Measurements from ENCODE around the gene NCEH1.
"Not testable (repeated sequence)": the region's sequence is repeated elsewhere in the genome, so short reads cannot be mapped to it uniquely, and the experiment has no call there.

Gene NCEH1

DNA sequence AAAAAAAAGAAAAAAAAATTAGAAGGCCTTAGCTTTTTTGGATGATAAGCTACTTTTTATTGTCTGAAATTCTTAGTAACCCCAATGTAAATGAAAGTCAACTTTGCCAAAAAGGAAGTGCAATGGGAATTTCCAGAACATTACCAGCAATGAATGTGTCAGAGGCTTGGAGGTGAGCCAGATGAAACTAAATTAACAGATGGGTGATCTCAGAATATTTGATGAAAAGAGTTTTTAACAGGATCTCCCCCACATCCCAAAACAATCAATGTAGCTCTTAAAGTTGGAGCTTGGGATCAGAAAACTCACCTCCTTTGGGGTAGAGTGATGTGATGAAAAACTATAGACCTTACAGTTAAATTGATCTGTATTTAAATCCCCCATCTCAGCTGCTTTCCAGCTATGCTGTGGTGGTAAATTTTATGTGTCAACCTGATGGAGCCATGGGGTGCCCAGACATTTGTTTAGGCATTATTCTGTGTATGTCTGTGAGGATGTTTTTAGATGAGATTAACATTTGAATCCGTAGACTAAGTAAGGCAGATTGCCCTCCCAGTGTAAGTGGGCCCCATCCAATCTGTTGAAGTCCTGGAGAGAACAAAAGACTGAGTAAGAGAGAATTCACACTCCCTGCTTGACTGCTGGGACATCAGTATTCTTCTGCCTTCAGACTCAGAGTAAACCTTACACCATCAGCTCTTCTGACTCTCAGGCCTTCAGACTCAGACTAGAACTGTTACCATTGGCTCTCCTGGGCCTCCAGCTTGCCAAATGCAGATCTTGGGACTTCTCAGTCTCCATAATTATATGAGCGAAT is 103.4 kb downstream of the NCEH1 start:
- peak; percentile 92 for DNase-seq

- DNase-seq: peak; percentile 80
Observed at GRCh38 chr3:172606021-172606420, 104.8 kb downstream of the NCEH1 start.

DNA sequence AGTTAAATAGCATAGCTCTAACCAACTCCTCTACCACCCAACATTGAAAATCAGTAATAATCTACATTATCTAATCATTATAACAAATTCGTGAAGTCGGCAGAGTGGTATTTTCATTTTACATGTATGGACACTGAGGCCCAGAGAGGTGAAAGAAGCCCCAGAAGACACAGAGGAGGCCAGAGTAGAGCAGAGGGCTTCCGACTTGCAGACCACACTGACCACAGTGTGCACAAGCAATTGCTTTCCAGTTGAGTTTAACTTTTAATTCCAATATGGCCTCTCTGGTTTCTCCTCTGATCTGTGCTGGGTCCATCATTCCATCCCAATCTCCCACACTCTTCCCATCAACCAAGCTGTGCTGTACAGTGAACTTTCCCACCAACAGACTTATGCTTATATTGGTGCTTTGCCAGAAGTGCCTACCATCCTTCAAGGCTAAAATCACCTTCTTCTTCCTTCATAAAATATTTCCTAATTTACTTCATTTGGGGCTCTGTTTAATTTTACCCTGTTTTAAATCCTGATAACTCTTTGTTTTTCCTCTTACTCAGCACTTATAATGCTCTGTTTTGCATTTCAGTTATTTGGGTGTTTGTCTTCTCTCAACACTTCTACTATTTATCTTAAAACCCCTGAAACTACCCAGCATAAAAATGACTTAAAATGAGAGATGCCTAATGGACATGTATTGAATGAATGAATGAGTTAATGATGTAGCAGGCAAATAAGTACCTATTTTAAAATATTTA is 105.8 kb downstream of the NCEH1 start:
- no peak for DNase-seq

GRCh38 chr3:172601066-172601832 is 109.6 kb downstream of the NCEH1 start:
- no peak for DNase-seq

- DNase-seq: no peak
Observed at GRCh38 chr3:172600644-172601065, 110.2 kb downstream of the NCEH1 start.

DNA sequence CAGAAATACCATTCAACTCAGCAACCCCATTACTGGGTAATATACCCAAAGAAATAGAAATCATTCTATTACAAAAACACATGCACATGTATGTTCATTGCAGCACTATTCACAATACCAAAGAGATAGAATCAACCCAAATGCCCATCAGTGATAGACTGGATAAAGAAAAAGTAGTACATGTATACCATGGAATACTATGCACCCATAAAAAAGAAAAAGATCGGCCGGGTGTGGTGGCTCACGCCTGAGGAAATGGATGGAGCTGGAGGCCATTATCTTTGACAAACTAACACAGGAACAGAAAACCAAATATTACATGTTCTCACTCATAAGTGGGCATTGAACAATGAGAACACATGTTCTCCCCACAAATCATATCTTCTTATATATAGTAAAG is 112.0 kb downstream of the NCEH1 start:
- DNase-seq: no peak

DNA sequence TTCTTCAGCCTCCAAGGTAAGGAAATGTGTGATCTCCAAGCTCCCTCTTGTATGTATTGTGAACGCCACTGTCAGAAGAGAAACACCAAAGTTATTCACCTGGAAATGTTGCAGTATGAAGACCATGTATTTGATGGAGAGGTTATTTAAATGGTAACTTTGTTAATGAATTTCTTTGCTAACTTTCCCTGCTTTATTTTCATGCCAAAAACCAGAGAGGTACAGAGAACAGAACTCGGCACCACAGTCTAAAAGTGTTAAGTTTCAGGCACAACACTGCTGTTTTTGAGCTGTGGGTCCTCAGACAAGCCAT is 114.5 kb downstream of the NCEH1 start:
- no peak for DNase-seq

GRCh38 chr3:172595664-172596393 is 115.0 kb downstream of the NCEH1 start:
- DNase-seq: peak; percentile 50

- not testable (repeated sequence) for DNase-seq
Observed at GRCh38 chr3:172594900-172595663, 115.8 kb downstream of the NCEH1 start.

GRCh38 chr3:172592898-172593669 is 117.8 kb downstream of the NCEH1 start:
- no peak for DNase-seq

DNA sequence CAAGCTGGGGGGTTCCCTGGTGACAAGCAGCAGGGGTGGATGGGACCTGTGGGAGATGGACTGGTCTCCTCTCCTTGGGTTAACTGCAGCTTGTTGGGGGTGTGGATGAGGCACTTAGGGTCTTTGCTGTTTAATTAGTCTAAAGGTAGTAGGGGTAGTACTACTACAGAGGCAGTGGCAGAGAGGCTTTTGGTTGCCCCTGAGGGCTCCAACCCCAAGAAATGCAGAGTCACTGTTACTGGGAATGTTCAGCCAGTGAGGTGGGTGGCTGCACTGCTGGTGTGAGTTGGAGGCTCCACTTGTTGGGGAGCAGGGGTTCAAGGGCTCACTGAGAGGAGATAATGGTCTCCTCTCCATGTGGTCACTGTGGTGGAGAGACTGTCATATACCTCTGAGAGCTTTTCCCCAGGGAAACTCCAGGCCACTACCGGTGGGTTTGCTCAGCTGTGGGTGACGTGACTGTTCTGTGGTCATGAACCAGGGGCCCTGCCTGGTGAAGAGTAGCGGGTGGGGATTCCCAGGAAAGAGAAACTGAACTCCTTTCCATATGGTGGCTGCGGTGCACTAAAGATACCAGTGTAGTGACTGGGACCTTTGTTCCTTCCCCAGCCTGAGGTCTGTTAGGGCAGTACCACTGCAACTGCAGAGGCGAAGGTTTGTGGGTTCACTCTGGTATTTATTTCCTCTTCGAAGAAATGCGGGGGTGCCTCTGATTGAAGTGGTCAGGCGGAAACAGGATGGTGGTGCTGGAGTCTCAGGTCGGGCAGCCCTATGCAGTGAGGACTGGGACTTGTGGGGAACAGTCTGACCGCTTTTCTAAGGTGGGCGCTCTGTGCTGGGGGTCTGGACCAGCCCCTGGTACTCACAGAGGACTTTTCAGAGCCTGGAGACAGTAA is 118.7 kb downstream of the NCEH1 start:
- DNase-seq: no peak

- DNase-seq: no peak
Observed at GRCh38 chr3:172591125-172591605, 119.7 kb downstream of the NCEH1 start.

- no peak for DNase-seq
Observed at GRCh38 chr3:172586436-172586835, 124.4 kb downstream of the NCEH1 start.

DNA sequence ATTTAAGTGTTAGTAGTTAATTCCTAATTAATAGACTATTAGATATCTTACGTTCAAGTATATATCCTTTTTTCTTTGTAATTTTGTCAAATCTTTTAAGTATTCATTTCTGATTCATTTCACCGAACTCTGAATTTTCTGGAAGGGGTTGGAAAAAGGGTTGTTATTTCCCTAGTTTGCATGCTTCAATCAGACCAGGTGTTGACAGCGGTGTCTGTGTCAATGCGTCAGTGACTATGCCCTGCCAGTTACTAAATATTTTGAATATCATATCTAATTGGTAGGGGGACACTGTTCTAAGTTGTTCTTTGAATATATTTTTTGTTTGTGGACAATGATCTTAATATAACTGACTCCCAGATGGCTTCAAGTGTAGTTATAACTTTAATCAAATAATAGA is 124.9 kb downstream of the NCEH1 start:
- DNase-seq: no peak

- DNase-seq: peak; percentile 47
Observed at GRCh38 chr3:172582712-172583111, 128.2 kb downstream of the NCEH1 start.

DNA sequence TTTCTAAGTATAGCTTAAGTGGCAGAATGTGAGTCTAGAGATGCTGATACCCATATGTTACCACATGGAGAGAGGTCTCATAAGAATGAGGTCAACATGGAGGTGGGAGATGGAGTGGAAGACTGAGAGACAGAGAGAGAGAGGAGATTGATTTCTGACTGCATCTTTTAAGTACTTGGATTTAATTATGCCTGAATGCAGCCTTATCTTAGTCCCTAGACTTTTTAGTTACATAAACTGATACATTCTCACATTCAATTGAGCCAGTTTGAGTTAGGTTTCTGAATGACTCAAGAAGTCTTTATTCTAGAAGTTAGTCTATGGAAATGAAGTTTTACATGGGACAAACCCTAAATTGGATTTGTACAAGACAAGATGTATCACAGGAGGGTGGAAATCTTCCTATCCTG is 129.1 kb downstream of the NCEH1 start:
- DNase-seq: no peak

DNA sequence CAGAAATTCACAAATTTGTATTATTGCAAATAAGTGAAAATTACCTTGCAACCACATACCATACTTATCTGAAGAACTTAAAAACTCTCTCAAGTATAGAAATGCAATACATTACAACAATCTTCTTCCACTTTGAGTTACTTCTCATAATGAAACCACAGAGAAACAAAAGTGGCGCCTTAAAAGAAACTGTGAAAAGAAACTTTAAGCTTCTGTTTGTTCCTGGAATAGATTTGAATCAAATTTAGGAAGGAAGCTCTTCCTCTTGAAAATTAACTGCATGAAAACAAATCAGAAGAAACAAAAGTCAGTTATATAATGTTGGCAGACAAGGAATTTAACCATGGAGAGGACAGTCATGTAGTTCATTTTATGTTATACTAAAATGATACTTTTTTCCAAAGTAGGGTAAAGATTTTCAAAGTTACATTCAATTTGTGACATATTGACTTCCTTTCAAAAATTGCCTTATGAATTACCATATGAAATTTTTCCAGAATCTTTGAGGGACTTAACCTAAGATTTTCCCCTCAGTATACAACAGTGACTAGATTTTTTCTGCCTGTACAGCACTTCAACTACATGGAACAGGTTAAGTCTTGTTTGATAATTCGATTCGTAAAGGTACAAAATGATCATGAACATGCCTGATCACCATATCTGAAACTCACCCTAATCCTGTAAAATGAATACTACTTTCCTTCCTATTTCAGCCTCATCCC is 130.0 kb downstream of the NCEH1 start:
- no peak for DNase-seq
